Rectal smooth muscle tissue (tissue), 1 donor: ENCODE results near the gene ACD.
"Not testable (repeated sequence)": the region's sequence is repeated elsewhere in the genome, so short reads cannot be mapped to it uniquely, and the experiment has no call there.

Experiments
- H3K27ac ChIP-seq: one replicate; pipeline ENCODE4 v1.7.0; 2013; ENCODE audit warnings: low read depth, low read length, inconsistent platforms
- H3K27me3 ChIP-seq: one replicate; pipeline ENCODE4 v1.7.0; 2013; ENCODE audit warnings: low read length; ENCODE audit not compliant: control insufficient read depth, insufficient read depth
- H3K36me3 ChIP-seq: one replicate; pipeline ENCODE4 v1.7.0; 2013; ENCODE audit warnings: low read length; ENCODE audit not compliant: control insufficient read depth, insufficient read depth
- H3K4me1 ChIP-seq: one replicate; pipeline ENCODE4 v1.7.0; 2013; ENCODE audit warnings: low read length; ENCODE audit not compliant: control insufficient read depth, insufficient read depth
- H3K4me3 ChIP-seq: one replicate; pipeline ENCODE4 v1.7.0; 2013; ENCODE audit warnings: low read length
- H3K9ac ChIP-seq: one replicate; pipeline ENCODE4 v1.7.0; 2013; ENCODE audit warnings: low read length

The ACD gene

DNA sequence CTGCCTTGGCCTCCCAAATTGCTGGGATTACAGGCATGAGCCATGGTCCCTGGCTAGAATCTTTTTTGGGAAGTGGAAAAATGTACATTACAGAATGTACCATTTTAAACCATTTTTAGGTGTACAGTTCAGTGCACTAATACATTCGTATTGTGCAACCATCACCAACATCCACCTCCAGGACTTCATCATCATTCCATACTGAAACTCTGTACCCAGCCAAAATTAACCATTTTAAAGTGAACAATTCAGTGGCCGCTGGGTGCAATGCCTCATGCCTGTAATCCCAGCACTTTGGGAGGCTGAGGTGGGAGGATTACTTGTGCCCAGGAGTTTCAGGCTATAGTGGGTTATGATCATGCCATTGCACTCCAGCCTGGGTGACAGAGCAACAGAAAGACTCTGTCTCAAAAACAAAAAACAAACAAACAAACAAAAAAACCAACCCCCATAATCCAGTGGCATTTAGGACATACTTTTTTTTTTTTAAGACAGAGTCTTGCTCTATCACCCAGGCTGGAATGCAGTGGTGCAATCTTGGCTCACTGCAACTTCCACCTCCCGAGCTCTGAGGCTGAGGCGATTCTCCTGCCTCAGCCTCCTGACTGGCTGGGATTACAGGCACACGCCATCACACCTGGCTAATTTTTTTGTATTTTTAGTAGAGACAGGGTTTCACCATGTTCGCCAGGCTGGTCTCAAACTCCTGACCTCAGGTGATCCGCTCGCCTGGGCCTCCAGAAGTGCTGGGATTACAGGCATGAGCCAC is 33.6 kb upstream of the ACD start:
- H3K4me1 ChIP-seq, H3K4me3 ChIP-seq, H3K27me3 ChIP-seq, H3K9ac ChIP-seq, H3K27ac ChIP-seq, H3K36me3 ChIP-seq: not testable (repeated sequence)

DNA sequence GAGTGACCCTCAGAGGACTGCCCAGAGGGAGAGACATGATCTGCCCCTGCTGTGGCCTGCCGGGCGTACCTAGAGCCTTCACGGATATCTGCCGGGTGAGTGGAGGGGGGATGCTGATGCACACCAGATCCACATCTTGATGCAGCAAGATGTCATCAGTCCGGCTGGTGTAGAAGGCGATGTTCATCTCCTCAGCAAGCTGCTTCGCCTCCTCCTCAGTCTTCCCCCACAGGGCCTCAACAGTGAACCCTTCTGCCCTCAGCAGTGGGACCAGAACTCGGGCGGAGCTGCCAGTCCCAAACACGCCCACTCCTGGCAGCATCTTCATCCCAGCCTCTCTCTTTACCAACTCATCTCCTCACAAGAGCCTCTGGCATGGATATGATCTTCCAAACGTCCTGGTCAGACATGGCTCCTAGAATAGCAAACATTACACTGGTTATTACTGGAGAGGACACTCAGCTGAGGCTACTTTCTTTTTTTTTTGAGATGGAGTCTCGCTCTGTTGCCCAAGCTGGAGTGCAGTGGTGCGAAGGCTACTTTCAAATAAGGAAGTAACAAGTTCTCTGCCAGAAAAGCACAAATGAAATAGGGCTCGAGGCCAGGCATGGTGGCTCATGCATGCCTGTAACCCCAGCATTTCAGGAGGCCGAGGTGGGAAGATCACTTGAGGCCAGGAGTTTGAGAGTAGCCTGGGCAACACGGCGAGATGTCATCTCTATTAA is 25.5 kb upstream of the ACD start:
- H3K36me3 ChIP-seq: peaks cover 11% of the 10 kb centered on the region
- H3K4me3 ChIP-seq: no peak overlapping the region
- no peaks in the 10 kb centered on the region for H3K27me3 ChIP-seq
- no peaks in the 10 kb centered on the region for H3K4me1 ChIP-seq
- H3K9ac ChIP-seq: no peak overlapping the region
- H3K27ac ChIP-seq: no peak overlapping the region

DNA sequence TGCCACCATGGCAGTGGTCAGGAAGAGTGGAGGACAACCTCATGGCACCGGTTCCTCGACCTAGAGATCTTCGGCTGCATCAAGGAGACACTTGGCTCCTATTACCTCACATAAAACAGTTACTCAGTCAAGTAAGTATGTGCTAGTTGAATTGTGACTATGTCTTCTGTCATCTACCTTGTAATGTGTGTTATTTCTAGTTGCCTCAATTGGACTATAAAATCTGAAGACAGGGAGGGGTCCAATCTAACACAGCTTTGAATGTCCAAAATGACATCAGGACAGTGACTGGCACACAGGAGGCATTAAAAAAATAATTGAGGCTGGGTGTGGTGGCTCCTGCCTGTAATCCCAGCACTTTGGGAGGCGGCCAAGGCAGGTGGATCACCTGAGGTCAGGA is 23.7 kb upstream of the ACD start:
- no peak overlapping the region for H3K27ac ChIP-seq
- no peak overlapping the region for H3K9ac ChIP-seq
- no peaks in the 10 kb centered on the region for H3K27me3 ChIP-seq
- H3K4me3 ChIP-seq: no peak overlapping the region
- H3K36me3 ChIP-seq: peaks cover 11% of the 10 kb centered on the region
- no peaks in the 10 kb centered on the region for H3K4me1 ChIP-seq

DNA sequence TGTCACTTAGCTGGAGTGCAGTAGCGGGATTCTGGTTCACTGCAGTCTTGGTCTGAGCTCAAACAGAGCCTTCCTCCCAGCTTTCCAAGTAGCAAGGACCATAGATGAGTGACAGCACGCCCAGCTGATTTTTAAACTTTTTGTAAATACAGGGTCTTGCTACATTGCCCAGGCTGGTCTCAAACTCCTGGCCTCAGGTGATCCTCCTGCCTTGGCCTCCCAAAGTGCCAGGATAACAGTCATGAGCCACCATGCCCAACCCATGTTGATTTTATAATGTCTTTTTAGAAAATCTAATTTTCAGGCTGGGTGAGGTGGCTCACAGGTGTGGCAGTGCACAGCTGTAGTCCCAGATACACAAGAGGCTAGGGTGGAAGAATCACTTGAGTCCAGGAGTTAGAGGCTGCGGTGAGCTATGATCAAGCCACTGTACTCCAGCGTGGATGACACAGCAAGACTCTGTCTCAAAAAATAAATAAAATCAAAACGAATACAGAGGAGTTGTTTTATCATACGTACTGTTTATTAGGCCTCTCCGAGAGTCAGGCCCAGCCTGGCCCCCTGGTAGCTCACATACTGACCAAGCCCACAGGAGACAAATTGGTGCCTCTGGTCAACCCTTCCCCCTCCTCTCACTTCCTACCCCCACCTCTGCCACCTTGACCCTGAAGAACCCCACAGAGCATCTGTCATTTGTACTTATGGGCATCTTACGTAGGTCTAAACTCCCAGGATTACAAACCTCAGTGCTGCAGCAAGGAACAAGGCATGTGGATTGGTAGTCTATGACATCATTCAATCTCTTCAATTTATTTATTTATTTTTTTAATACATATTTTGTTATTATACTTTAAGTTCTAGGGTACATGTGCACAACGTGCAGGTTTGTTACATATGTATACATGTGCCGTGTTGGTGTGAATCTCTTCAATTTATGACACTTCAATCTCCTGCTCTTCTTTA is 20.2 kb upstream of the ACD start:
- no peaks in the 10 kb centered on the region for H3K27me3 ChIP-seq
- peaks cover 8% of the 10 kb centered on the region for H3K36me3 ChIP-seq
- no peak overlapping the region for H3K9ac ChIP-seq
- no peaks in the 10 kb centered on the region for H3K4me1 ChIP-seq
- H3K27ac ChIP-seq: no peak overlapping the region
- H3K4me3 ChIP-seq: no peak overlapping the region

DNA sequence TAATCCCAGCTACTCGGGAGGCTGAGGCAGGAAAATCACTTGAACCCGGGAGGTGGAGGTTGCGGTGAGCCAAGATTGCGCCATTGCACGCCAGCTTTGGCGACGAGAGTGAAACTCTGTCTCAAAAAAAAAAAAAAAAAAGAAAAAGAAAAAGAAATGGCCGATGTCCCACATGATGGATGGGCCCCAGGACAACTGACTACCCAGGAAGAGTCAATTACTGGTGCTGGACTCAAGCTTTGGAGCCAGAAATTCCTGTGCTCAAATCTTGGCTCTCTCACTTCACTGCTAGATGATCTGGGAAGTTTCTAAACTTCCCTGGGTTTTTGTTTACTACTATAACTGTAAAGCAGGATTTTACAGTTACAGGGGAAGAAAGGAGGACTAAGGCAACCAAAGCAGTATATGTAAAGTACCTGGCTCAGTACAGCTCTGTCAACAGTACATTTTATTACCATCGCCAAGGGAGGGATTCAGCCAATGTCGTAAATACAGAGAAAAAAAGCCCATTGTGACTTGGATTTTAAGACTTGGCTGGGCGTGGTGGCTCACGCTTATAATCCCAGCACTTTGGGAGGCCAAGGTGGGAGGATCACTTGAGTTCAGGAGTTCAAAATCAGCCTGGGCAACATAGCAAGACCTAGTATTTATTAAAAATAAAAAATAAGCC is 18.4 kb upstream of the ACD start:
- peak overlapping the region; percentile 33 for H3K27ac ChIP-seq
- peaks cover 2% of the 10 kb centered on the region for H3K4me1 ChIP-seq

GRCh38 chr16:67677712-67678111 is 17.7 kb upstream of the ACD start:
- H3K27ac ChIP-seq: no peak overlapping the region
- no peak overlapping the region for H3K4me3 ChIP-seq
- no peak overlapping the region for H3K9ac ChIP-seq
- H3K4me1 ChIP-seq: peaks cover 2% of the 10 kb centered on the region
- H3K27me3 ChIP-seq: no peaks in the 10 kb centered on the region
- no peaks in the 10 kb centered on the region for H3K36me3 ChIP-seq

More for the DNA sequence above, 18.4 kb upstream of the ACD start:
- Histone ChIP-seq H3K36me3 (peaks cover 2% of the 10 kb centered on the region), H3K4me3 (no peak overlapping the region), H3K27me3 (no peaks in the 10 kb centered on the region), H3K9ac (no peak overlapping the region)

DNA sequence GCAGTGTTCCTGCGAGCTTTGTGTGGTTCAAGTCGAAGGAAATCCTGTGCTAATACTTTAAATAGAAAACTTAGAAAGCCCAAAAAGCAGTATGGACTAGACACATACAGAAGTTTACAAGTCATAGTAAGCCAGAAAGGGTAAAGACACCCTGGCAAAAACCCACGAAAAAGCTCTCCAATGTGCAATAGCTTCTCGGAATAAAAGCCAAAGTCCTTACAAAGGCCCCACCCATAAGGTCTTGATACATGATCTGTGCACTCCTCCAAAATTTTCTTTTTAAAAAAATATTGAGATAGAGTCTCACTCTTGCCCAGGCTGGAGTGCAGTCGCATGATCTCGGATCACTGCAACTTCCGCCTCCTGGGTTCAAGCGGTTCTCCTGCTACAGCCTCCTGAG is 16.9 kb upstream of the ACD start:
- no peak overlapping the region for H3K9ac ChIP-seq
- H3K27me3 ChIP-seq: no peaks in the 10 kb centered on the region
- H3K27ac ChIP-seq: no peak overlapping the region
- no peaks in the 10 kb centered on the region for H3K36me3 ChIP-seq
- peaks cover 2% of the 10 kb centered on the region for H3K4me1 ChIP-seq
- H3K4me3 ChIP-seq: no peak overlapping the region

DNA sequence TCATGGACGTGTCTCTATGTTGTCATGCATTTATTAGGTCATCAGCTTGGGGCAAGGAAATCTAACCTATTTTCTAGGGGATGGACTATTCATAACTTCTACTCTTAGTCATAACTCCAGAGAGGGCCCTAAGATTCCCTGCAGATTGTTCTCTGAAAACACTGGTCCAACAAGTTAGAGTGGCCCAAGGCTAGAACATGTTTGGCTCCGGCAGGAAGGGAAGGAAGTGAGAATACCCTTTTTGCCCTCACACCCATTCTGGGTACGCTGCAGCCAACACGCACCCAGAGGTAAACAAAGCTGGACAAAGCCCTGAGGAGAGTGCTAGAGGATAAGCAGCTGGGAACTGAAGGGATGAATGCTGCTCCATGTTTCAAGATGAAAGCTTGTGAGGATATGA is 16.5 kb upstream of the ACD start:
- Histone ChIP-seq H3K4me3 (no peak overlapping the region), H3K36me3 (no peaks in the 10 kb centered on the region), H3K4me1 (peaks cover 2% of the 10 kb centered on the region), H3K27ac (no peak overlapping the region), H3K27me3 (no peaks in the 10 kb centered on the region), H3K9ac (no peak overlapping the region)

DNA sequence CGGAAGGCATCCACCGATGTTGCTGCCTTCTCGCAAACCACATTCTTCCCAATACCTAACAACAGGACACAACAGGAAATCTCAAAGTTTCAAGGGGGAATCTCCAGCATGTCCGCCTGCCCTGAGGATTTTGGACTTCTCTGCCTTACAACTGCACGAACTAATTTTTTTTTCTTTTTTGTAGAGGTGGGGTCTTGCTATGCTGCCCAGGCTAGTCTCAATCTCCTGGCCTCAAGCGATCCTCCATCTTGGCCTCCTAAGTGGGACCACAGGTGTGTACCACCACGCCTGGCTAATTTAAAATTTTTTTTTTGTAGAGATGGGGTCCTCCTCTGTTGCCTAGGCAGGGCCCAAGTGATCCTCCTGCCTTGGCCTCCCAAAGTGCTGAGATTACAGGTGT is 15.9 kb upstream of the ACD start:
- H3K4me1 ChIP-seq: peaks cover 2% of the 10 kb centered on the region
- no peak overlapping the region for H3K27ac ChIP-seq
- H3K27me3 ChIP-seq: no peaks in the 10 kb centered on the region
- H3K9ac ChIP-seq: no peak overlapping the region
- no peak overlapping the region for H3K4me3 ChIP-seq
- no peaks in the 10 kb centered on the region for H3K36me3 ChIP-seq

DNA sequence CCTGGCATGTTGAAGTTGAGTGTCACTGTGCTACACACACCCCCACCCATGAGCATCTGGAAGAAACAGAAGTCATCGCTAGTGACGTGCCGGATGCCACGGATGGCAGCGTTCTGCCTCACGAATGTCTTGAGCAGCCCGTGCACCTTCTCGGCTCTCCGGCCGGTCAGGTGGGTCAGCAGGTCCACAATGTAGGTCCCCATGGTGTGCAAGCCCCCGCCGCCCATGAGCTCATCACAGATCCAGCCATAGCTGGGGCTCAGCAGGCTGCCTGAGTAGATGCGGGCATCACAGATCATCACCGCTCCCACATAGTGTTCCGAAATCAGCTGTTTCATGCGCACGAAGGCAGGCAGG is 15.5 kb upstream of the ACD start:
- Histone ChIP-seq H3K27me3 (no peaks in the 10 kb centered on the region), H3K4me3 (no peak overlapping the region), H3K27ac (no peak overlapping the region), H3K9ac (no peak overlapping the region), H3K4me1 (peaks cover 2% of the 10 kb centered on the region), H3K36me3 (no peaks in the 10 kb centered on the region)

- peaks cover 2% of the 10 kb centered on the region for H3K4me1 ChIP-seq
Observed at GRCh38 chr16:67674851-67675578, 15.0 kb upstream of the ACD start.

More at GRCh38 chr16:67674851-67675578, 15.0 kb upstream of the ACD start:
- Histone ChIP-seq H3K27me3 (no peaks in the 10 kb centered on the region), H3K9ac (no peak overlapping the region), H3K27ac (no peak overlapping the region), H3K36me3 (no peaks in the 10 kb centered on the region), H3K4me3 (no peak overlapping the region)
